Measurements from ENCODE around the gene RPTN. TPM values are rescaled to one million over a fixed set of nuclear protein-coding genes. Genes with fewer than 3 reads are reported as not detected.
A peak's percentile ranks its signal among the peaks of the same experiment; 100 is the strongest.

The RPTN gene
- polyA plus RNA-seq, 2 of the 4 experiments (the other 2 are of a cell fraction), result not detected

- no peak for TF ChIP-seq REST (IDR thresholded peaks at IDR 0.05)
- TF ChIP-seq RNF2 (IDR thresholded peaks at IDR 0.05; ENCODE audit: borderline replicate concordance, low read depth), result 0 out of 2 replicates have a peak, but pooled peaks have one; percentile 31
- no peak for TF ChIP-seq CTCF (IDR thresholded peaks at IDR 0.05)
Measured at GRCh38 chr1:152107031-152107983, 51.7 kb downstream of the RPTN start (continued).

GRCh38 chr1:152104854-152105253 lies 54.2 kb downstream of the RPTN start:
- WGBS (ENCODE audit: missing lambda C conversion rate), result 35% methylated on average over 2 of the region's 2 CpGs
- FAIRE-seq, result no peak

More at GRCh38 chr1:152104854-152105253, 54.2 kb downstream of the RPTN start:
- TF ChIP-seq SMC3 (IDR thresholded peaks at IDR 0.05) (no peak), RARB (CRISPR knock-in tag; IDR thresholded peaks at IDR 0.05) (no peak), CTCF (IDR thresholded peaks at IDR 0.05) (no peak), HDAC2 (IDR thresholded peaks at IDR 0.05) (no peak), GATA3 (IDR thresholded peaks at IDR 0.05; ENCODE audit: borderline replicate concordance) (no peak), CHD2 (IDR thresholded peaks at IDR 0.05; ENCODE audit: low read length, partially characterized antibody) (no peak), HEYL (CRISPR knock-in tag; IDR thresholded peaks at IDR 0.05) (no peak), HOXB5 (CRISPR knock-in tag; IDR thresholded peaks at IDR 0.05) (no peak), POLR2AphosphoS2 (conservative IDR thresholded peaks at IDR 0.05; ENCODE audit: low read length) (no peak), MAZ (IDR thresholded peaks at IDR 0.05; ENCODE audit: borderline replicate concordance, low read depth, low read length) (no peak), BCL3 (IDR thresholded peaks at IDR 0.05) (no peak), ELK1 (IDR thresholded peaks at IDR 0.05; ENCODE audit: low read depth, low read length) (no peak), HOXA7 (CRISPR knock-in tag; IDR thresholded peaks at IDR 0.05) (no peak), MAFK (IDR thresholded peaks at IDR 0.05; ENCODE audit: partially characterized antibody) (no peak), JUNB (IDR thresholded peaks at IDR 0.05) (no peak), ATOH8 (CRISPR knock-in tag; IDR thresholded peaks at IDR 0.05; ENCODE audit: low read depth) (no peak), EHF (CRISPR knock-in tag; IDR thresholded peaks at IDR 0.05) (no peak), REST (IDR thresholded peaks at IDR 0.05) (no peak), CBX8 (IDR thresholded peaks at IDR 0.05) (no peak), ZSCAN20 (CRISPR knock-in tag; IDR thresholded peaks at IDR 0.05) (no peak)
- no peak for ATAC-seq
- POLR2A ChIA-PET, result no interaction called here
- Histone ChIP-seq H3K4me2 (no peak overlapping the region), H3K4me3 (no peak overlapping the region), H3K4me1 (peaks cover 17% of the 10 kb centered on the region), H3K27ac (no peak overlapping the region), H3K9me3 (no peaks in the 10 kb centered on the region)
- DNase-seq (ENCODE audit: low read depth in 1 of 2, low spot score in 1 of 2), result no peak
- CTCF ChIA-PET, result interaction anchor here (0.9 to 3.0 kb wide), 6 partner anchors 15 to 354 kb away, joined by 3 to 17 read pairs (median 4); no protein-coding TSS in a partner anchor
